Measurements from ENCODE around the gene POLDIP3. TPM values are rescaled to one million over a fixed set of nuclear protein-coding genes. Genes with fewer than 3 reads are reported as not detected.
A peak's percentile ranks its signal among the peaks of the same experiment; 100 is the strongest.

POLDIP3 gene
- total RNA-seq, 1 donor from 2014 or later: 82.4 TPM

DNA sequence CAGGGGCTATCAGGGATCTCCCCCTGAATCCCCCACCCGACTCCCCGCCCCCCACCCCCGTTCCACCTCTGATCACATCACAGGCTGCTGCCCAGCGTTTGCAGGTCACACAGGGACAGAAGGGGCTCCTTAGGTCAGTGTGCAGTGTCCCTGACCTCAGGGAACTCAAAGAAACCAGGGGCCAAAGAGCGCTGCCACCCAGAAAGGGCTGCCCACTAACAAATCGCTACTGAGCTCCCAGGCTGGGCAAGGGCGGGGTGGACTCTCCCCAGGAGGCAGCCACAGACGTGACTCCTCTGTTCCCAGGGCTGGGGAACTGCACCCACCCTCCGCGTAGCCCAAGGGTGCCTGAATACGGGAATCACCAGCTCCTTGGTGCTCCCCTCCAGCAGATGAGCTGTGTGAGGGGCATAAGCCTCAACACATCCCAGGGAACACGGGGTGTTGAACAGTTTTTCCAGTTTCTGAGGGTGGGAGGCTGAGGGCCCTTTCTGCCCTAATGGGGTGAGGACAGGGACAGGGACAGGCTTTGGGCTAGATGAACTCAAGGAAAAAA lies 9.9 kb upstream of the POLDIP3 start:
- H3K4me3 Mint-ChIP-seq (ENCODE audit: low read depth): no peak overlapping the region
- no peaks in the 10 kb centered on the region for H3K4me1 Mint-ChIP-seq (ENCODE audit: low read depth)
- TF ChIP-seq, protein P1, sequence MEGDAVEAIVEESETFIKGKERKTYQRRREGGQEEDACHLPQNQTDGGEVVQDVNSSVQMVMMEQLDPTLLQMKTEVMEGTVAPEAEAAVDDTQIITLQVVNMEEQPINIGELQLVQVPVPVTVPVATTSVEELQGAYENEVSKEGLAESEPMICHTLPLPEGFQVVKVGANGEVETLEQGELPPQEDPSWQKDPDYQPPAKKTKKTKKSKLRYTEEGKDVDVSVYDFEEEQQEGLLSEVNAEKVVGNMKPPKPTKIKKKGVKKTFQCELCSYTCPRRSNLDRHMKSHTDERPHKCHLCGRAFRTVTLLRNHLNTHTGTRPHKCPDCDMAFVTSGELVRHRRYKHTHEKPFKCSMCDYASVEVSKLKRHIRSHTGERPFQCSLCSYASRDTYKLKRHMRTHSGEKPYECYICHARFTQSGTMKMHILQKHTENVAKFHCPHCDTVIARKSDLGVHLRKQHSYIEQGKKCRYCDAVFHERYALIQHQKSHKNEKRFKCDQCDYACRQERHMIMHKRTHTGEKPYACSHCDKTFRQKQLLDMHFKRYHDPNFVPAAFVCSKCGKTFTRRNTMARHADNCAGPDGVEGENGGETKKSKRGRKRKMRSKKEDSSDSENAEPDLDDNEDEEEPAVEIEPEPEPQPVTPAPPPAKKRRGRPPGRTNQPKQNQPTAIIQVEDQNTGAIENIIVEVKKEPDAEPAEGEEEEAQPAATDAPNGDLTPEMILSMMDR (IDR thresholded peaks at IDR 0.05; ENCODE audit: unreplicated experiment): no peak
- no peak for DNase-seq (ENCODE audit: low spot score, unreplicated experiment)
- H3K27ac Mint-ChIP-seq: no peak overlapping the region
- H3K27me3 Mint-ChIP-seq: no peaks in the 10 kb centered on the region
- H3K36me3 Mint-ChIP-seq (ENCODE audit: insufficient read depth): peaks cover 9% of the 10 kb centered on the region
- H3K9me3 Mint-ChIP-seq (ENCODE audit: low read depth): no peaks in the 10 kb centered on the region

DNA sequence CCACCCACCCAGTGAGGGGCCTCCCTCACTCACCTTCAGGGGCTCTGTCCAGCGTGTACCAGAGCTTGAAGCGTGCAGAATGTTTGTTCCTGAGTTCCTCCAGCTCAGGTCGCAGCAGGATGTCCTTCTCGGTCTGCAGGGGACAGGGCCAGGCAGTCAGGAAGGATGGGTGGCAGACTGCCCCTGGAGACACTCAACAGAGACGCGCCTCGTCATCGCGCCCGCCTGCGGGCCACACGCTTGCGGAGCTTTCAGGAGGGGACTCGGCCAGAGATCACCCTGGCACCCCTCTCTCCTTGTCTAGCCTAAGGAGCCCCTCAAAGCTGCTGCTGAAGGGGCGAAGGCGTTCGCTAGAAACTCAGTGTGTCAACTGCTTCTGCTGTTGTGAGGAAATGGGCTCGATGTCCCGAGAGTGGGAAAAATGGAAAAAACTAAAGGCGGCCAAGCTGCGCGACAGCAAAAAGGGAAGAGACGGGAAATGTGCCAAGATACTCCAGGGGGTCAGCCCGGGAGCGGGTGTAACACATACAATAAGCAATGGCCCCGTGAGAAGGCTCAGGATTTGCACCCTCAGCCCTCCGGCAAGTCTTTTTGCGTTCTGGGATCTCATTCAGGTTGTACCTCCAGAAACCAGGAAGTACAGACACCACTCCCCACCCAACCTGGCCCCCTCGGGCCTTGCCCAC lies 9.2 kb upstream of the POLDIP3 start:
- H3K4me3 Mint-ChIP-seq (ENCODE audit: low read depth): no peak overlapping the region
- H3K36me3 Mint-ChIP-seq (ENCODE audit: insufficient read depth): peaks cover 9% of the 10 kb centered on the region
- H3K27ac Mint-ChIP-seq: no peak overlapping the region
- DNase-seq (ENCODE audit: low spot score, unreplicated experiment): no peak
- no peaks in the 10 kb centered on the region for H3K27me3 Mint-ChIP-seq
- H3K4me1 Mint-ChIP-seq (ENCODE audit: low read depth): no peaks in the 10 kb centered on the region
- TF ChIP-seq, protein P1 (IDR thresholded peaks at IDR 0.05; ENCODE audit: unreplicated experiment): no peak
- H3K9me3 Mint-ChIP-seq (ENCODE audit: low read depth): no peaks in the 10 kb centered on the region

DNA sequence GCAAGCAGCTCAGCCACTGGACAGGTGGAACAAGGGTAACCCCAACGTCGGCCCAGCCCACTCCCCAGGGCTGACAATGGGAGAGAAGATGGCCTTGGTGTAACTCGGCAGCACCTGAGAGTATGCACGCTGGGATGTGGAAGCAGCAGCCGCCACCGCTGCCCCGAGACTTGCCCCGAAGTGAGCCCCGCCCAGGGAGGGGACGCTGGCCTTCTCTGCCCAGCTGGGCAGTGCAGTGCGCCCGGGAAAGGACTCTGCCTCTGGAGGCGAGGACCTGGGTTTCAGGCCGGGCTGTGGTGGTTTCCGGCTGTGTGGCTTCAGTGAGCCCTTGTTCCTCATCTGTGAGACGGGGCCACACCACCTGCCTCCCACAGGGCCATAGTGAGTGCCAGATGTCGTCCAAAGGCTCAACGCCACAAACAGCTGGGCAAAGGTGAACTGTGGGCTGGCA lies 8.6 kb upstream of the POLDIP3 start:
- no peaks in the 10 kb centered on the region for H3K27me3 Mint-ChIP-seq
- DNase-seq (ENCODE audit: low spot score, unreplicated experiment): no peak
- H3K27ac Mint-ChIP-seq: no peak overlapping the region
- no peak overlapping the region for H3K4me3 Mint-ChIP-seq (ENCODE audit: low read depth)
- H3K9me3 Mint-ChIP-seq (ENCODE audit: low read depth): no peaks in the 10 kb centered on the region
- H3K4me1 Mint-ChIP-seq (ENCODE audit: low read depth): no peaks in the 10 kb centered on the region
- H3K36me3 Mint-ChIP-seq (ENCODE audit: insufficient read depth): peaks cover 6% of the 10 kb centered on the region
- TF ChIP-seq, protein P1 (IDR thresholded peaks at IDR 0.05; ENCODE audit: unreplicated experiment): no peak

DNA sequence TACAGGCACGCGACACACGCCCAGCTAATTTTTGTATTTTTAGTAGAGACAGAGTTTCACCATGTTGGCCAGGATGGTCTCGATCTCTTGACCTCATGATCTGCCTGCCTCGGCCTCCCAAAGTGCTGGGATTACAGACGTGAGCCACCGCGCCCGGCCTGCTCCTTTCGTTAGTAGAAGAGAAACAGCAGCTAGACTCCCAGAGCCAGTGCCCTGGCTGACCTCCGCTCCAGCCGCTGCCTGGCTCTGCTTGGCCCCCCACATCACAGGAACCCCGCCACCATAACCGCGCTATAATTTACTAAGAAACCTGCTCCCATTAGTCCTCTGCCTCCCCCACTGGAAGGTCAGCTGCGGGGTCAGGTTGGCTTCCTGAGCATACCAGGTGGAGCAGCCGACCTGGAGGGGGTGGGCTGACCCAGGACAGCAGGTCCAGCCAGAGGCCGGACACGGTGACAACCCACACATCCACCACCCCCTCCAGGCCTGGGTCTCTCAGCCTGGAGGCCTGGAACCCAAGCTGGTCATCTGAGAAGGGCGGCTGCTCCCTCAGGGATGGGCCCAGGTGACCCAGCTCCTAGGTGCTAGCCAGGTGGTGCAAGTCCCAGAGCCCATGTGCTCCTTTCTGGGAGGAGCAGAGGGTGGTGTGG lies 7.5 kb upstream of the POLDIP3 start:
- H3K4me1 Mint-ChIP-seq (ENCODE audit: low read depth): no peaks in the 10 kb centered on the region
- peaks cover 6% of the 10 kb centered on the region for H3K36me3 Mint-ChIP-seq (ENCODE audit: insufficient read depth)
- DNase-seq (ENCODE audit: low spot score, unreplicated experiment): no peak
- no peak overlapping the region for H3K27ac Mint-ChIP-seq
- no peaks in the 10 kb centered on the region for H3K9me3 Mint-ChIP-seq (ENCODE audit: low read depth)
- TF ChIP-seq, protein P1 (IDR thresholded peaks at IDR 0.05; ENCODE audit: unreplicated experiment): no peak
- no peaks in the 10 kb centered on the region for H3K27me3 Mint-ChIP-seq
- H3K4me3 Mint-ChIP-seq (ENCODE audit: low read depth): no peak overlapping the region

DNA sequence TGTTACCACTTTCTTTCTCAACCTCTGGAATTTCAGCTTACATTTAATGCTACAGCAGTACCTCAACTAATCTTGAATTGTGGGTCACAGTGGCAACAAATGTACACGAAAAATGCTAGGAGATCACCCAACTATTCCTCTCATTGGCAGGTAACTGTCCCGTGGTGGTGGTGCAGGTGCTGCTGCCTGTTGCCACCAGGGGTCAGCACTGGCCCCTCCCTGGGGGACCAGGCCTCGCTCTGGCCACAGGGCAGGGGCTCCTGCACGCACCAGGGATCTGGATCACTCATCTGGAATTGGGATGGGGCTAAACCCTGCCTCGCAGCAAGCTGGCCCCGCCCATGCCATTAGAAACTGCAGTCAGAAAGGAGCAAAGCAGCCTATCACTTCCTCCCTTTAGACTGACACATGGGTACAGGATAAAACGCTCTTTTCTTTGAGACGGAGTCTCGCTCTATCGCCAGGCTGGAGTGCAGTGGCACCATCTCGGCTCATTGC lies 6.9 kb upstream of the POLDIP3 start:
- Mint-ChIP-seq H3K27ac (no peak overlapping the region), H3K4me3 (ENCODE audit: low read depth) (no peak overlapping the region), H3K36me3 (ENCODE audit: insufficient read depth) (peaks cover 6% of the 10 kb centered on the region), H3K27me3 (no peaks in the 10 kb centered on the region), H3K9me3 (ENCODE audit: low read depth) (no peaks in the 10 kb centered on the region), H3K4me1 (ENCODE audit: low read depth) (no peaks in the 10 kb centered on the region)
- TF ChIP-seq, protein P1 (IDR thresholded peaks at IDR 0.05; ENCODE audit: unreplicated experiment): peak; percentile 93
- peak; percentile 80 for DNase-seq (ENCODE audit: low spot score, unreplicated experiment)

Measured in progenitor cell of endocrine pancreas (in vitro differentiated cells).